Measurements from ENCODE around the gene RNF111. TPM values are rescaled to one million over a fixed set of nuclear protein-coding genes. Genes with fewer than 3 reads are reported as not detected.

Gene RNF111
- total RNA-seq, 1 experiment from 2014 or later, result 22.4 TPM

DNA sequence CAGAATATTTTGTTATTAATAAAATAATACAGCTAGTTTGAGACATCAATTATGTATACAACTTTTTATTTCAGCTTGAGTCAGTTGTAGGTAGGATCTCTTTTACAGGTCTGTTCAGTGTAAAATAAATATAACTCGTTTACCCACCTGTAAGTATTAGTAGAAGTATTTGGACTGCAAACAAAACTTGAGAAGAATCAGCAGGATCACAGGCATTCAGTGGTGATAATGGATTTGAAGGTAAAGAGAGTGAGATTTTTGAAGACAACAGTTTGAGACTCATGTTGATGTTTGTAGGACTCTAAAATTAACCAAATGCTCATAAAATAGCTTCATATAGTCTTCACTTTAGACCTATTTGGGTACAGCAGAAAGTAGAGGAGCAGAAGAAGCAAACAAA, 82.0 kb downstream of the RNF111 start (continued):
- TF ChIP-seq, protein P1, sequence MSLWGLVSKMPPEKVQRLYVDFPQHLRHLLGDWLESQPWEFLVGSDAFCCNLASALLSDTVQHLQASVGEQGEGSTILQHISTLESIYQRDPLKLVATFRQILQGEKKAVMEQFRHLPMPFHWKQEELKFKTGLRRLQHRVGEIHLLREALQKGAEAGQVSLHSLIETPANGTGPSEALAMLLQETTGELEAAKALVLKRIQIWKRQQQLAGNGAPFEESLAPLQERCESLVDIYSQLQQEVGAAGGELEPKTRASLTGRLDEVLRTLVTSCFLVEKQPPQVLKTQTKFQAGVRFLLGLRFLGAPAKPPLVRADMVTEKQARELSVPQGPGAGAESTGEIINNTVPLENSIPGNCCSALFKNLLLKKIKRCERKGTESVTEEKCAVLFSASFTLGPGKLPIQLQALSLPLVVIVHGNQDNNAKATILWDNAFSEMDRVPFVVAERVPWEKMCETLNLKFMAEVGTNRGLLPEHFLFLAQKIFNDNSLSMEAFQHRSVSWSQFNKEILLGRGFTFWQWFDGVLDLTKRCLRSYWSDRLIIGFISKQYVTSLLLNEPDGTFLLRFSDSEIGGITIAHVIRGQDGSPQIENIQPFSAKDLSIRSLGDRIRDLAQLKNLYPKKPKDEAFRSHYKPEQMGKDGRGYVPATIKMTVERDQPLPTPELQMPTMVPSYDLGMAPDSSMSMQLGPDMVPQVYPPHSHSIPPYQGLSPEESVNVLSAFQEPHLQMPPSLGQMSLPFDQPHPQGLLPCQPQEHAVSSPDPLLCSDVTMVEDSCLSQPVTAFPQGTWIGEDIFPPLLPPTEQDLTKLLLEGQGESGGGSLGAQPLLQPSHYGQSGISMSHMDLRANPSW (CRISPR knock-in tag; conservative IDR thresholded peaks at IDR 0.05; ENCODE audit: low read depth), result no peak
- TF ChIP-seq, protein P2, sequence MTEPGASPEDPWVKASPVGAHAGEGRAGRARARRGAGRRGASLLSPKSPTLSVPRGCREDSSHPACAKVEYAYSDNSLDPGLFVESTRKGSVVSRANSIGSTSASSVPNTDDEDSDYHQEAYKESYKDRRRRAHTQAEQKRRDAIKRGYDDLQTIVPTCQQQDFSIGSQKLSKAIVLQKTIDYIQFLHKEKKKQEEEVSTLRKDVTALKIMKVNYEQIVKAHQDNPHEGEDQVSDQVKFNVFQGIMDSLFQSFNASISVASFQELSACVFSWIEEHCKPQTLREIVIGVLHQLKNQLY (CRISPR knock-in tag; IDR thresholded peaks at IDR 0.05), result no peak
- TF ChIP-seq SOX15 (CRISPR knock-in tag; IDR thresholded peaks at IDR 0.05), result no peak
- TF ChIP-seq, protein P3, sequence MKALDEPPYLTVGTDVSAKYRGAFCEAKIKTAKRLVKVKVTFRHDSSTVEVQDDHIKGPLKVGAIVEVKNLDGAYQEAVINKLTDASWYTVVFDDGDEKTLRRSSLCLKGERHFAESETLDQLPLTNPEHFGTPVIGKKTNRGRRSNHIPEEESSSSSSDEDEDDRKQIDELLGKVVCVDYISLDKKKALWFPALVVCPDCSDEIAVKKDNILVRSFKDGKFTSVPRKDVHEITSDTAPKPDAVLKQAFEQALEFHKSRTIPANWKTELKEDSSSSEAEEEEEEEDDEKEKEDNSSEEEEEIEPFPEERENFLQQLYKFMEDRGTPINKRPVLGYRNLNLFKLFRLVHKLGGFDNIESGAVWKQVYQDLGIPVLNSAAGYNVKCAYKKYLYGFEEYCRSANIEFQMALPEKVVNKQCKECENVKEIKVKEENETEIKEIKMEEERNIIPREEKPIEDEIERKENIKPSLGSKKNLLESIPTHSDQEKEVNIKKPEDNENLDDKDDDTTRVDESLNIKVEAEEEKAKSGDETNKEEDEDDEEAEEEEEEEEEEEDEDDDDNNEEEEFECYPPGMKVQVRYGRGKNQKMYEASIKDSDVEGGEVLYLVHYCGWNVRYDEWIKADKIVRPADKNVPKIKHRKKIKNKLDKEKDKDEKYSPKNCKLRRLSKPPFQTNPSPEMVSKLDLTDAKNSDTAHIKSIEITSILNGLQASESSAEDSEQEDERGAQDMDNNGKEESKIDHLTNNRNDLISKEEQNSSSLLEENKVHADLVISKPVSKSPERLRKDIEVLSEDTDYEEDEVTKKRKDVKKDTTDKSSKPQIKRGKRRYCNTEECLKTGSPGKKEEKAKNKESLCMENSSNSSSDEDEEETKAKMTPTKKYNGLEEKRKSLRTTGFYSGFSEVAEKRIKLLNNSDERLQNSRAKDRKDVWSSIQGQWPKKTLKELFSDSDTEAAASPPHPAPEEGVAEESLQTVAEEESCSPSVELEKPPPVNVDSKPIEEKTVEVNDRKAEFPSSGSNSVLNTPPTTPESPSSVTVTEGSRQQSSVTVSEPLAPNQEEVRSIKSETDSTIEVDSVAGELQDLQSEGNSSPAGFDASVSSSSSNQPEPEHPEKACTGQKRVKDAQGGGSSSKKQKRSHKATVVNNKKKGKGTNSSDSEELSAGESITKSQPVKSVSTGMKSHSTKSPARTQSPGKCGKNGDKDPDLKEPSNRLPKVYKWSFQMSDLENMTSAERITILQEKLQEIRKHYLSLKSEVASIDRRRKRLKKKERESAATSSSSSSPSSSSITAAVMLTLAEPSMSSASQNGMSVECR (CRISPR knock-in tag; IDR thresholded peaks at IDR 0.05; ENCODE audit: borderline replicate concordance), result no peak
- TF ChIP-seq, protein P4, sequence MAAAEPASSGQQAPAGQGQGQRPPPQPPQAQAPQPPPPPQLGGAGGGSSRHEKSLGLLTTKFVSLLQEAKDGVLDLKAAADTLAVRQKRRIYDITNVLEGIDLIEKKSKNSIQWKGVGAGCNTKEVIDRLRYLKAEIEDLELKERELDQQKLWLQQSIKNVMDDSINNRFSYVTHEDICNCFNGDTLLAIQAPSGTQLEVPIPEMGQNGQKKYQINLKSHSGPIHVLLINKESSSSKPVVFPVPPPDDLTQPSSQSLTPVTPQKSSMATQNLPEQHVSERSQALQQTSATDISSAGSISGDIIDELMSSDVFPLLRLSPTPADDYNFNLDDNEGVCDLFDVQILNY (CRISPR knock-in tag; IDR thresholded peaks at IDR 0.05), result no peak

DNA sequence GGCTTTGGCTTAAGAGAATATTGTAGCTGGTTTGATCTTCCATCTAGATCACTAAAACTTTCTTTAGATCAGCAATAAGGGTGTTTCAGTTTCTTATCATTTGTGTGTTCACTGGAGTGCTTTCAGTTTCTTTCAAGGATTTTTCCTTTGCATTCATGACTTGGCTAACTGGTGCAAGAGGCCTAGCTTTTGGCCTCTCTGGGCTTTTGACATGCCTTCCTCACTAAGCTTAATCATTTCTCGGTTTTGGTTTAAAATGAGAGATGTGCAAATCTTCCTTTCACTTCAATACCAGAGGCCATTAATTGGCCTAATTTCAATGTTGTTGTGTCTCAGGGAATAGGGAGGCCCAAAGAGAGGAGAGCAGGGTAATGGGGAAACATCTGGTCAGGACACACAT, 87.1 kb downstream of the RNF111 start:
- no peak overlapping the region for H3K4me3 Mint-ChIP-seq
- ChIA-PET CTCF (no interaction called here), POLR2A (no interaction called here)
- ATAC-seq, result no peak
- peaks cover 52% of the 10 kb centered on the region for H3K36me3 Mint-ChIP-seq
- no peaks in the 10 kb centered on the region for H3K27me3 Mint-ChIP-seq (ENCODE audit: low read depth)
- no peak for DNase-seq (ENCODE audit: low spot score)
- peaks cover 11% of the 10 kb centered on the region for H3K9me3 Mint-ChIP-seq
- no peak overlapping the region for H3K27ac Mint-ChIP-seq
- H3K4me1 Mint-ChIP-seq, result no peaks in the 10 kb centered on the region
- TF ChIP-seq, protein P5, sequence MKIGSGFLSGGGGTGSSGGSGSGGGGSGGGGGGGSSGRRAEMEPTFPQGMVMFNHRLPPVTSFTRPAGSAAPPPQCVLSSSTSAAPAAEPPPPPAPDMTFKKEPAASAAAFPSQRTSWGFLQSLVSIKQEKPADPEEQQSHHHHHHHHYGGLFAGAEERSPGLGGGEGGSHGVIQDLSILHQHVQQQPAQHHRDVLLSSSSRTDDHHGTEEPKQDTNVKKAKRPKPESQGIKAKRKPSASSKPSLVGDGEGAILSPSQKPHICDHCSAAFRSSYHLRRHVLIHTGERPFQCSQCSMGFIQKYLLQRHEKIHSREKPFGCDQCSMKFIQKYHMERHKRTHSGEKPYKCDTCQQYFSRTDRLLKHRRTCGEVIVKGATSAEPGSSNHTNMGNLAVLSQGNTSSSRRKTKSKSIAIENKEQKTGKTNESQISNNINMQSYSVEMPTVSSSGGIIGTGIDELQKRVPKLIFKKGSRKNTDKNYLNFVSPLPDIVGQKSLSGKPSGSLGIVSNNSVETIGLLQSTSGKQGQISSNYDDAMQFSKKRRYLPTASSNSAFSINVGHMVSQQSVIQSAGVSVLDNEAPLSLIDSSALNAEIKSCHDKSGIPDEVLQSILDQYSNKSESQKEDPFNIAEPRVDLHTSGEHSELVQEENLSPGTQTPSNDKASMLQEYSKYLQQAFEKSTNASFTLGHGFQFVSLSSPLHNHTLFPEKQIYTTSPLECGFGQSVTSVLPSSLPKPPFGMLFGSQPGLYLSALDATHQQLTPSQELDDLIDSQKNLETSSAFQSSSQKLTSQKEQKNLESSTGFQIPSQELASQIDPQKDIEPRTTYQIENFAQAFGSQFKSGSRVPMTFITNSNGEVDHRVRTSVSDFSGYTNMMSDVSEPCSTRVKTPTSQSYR (CRISPR knock-in tag; IDR thresholded peaks at IDR 0.05), result no peak
- TF ChIP-seq, protein P6, sequence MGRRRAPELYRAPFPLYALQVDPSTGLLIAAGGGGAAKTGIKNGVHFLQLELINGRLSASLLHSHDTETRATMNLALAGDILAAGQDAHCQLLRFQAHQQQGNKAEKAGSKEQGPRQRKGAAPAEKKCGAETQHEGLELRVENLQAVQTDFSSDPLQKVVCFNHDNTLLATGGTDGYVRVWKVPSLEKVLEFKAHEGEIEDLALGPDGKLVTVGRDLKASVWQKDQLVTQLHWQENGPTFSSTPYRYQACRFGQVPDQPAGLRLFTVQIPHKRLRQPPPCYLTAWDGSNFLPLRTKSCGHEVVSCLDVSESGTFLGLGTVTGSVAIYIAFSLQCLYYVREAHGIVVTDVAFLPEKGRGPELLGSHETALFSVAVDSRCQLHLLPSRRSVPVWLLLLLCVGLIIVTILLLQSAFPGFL (CRISPR knock-in tag; IDR thresholded peaks at IDR 0.05; ENCODE audit: borderline replicate concordance), result no peak
- TF ChIP-seq, protein P7, sequence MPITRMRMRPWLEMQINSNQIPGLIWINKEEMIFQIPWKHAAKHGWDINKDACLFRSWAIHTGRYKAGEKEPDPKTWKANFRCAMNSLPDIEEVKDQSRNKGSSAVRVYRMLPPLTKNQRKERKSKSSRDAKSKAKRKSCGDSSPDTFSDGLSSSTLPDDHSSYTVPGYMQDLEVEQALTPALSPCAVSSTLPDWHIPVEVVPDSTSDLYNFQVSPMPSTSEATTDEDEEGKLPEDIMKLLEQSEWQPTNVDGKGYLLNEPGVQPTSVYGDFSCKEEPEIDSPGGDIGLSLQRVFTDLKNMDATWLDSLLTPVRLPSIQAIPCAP (CRISPR knock-in tag; IDR thresholded peaks at IDR 0.05), result no peak
- TF ChIP-seq, protein P8, sequence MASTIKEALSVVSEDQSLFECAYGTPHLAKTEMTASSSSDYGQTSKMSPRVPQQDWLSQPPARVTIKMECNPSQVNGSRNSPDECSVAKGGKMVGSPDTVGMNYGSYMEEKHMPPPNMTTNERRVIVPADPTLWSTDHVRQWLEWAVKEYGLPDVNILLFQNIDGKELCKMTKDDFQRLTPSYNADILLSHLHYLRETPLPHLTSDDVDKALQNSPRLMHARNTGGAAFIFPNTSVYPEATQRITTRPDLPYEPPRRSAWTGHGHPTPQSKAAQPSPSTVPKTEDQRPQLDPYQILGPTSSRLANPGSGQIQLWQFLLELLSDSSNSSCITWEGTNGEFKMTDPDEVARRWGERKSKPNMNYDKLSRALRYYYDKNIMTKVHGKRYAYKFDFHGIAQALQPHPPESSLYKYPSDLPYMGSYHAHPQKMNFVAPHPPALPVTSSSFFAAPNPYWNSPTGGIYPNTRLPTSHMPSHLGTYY (CRISPR knock-in tag; IDR thresholded peaks at IDR 0.05), result no peak
- TF ChIP-seq ETV6 (CRISPR knock-in tag; IDR thresholded peaks at IDR 0.05) (no peak), HMGA2 (CRISPR knock-in tag; IDR thresholded peaks at IDR 0.05) (no peak), ZNF416 (CRISPR knock-in tag; IDR thresholded peaks at IDR 0.05) (no peak)
- TF ChIP-seq, protein P9, sequence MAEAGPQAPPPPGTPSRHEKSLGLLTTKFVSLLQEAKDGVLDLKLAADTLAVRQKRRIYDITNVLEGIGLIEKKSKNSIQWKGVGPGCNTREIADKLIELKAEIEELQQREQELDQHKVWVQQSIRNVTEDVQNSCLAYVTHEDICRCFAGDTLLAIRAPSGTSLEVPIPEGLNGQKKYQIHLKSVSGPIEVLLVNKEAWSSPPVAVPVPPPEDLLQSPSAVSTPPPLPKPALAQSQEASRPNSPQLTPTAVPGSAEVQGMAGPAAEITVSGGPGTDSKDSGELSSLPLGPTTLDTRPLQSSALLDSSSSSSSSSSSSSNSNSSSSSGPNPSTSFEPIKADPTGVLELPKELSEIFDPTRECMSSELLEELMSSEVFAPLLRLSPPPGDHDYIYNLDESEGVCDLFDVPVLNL (CRISPR knock-in tag; IDR thresholded peaks at IDR 0.05; ENCODE audit: borderline replicate concordance, low read depth), result no peak
- TF ChIP-seq, protein P10, sequence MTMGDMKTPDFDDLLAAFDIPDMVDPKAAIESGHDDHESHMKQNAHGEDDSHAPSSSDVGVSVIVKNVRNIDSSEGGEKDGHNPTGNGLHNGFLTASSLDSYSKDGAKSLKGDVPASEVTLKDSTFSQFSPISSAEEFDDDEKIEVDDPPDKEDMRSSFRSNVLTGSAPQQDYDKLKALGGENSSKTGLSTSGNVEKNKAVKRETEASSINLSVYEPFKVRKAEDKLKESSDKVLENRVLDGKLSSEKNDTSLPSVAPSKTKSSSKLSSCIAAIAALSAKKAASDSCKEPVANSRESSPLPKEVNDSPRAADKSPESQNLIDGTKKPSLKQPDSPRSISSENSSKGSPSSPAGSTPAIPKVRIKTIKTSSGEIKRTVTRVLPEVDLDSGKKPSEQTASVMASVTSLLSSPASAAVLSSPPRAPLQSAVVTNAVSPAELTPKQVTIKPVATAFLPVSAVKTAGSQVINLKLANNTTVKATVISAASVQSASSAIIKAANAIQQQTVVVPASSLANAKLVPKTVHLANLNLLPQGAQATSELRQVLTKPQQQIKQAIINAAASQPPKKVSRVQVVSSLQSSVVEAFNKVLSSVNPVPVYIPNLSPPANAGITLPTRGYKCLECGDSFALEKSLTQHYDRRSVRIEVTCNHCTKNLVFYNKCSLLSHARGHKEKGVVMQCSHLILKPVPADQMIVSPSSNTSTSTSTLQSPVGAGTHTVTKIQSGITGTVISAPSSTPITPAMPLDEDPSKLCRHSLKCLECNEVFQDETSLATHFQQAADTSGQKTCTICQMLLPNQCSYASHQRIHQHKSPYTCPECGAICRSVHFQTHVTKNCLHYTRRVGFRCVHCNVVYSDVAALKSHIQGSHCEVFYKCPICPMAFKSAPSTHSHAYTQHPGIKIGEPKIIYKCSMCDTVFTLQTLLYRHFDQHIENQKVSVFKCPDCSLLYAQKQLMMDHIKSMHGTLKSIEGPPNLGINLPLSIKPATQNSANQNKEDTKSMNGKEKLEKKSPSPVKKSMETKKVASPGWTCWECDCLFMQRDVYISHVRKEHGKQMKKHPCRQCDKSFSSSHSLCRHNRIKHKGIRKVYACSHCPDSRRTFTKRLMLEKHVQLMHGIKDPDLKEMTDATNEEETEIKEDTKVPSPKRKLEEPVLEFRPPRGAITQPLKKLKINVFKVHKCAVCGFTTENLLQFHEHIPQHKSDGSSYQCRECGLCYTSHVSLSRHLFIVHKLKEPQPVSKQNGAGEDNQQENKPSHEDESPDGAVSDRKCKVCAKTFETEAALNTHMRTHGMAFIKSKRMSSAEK (CRISPR knock-in tag; IDR thresholded peaks at IDR 0.05; ENCODE audit: borderline replicate concordance), result no peak

All from WTC11 (cell line).